ENCODE data around the gene TFF1. TPM values are rescaled to one million over a fixed set of nuclear protein-coding genes. Genes with fewer than 3 reads are reported as not detected.

The TFF1 gene
- total RNA-seq, 3 donors from 2014 or later (not counting 1 experiment from before 2014, with no cell fraction given), result not detected

GRCh38 chr21:42348762-42349161 lies 17.6 kb downstream of the TFF1 start:
- ATAC-seq, result no peak
- TF ChIP-seq CTCF (IDR thresholded peaks at IDR 0.05), result no peak
- Mint-ChIP-seq H3K4me1 (no peaks in the 10 kb centered on the region), H3K27ac (no peak overlapping the region), H3K27me3 (ENCODE audit: low read depth in 2 of 2) (peaks cover 14 to 19% of the 10 kb centered on the region in 2 donors), H3K9me3 (peaks cover 0 to 4% of the 10 kb centered on the region in 2 donors), H3K4me3 (no peak overlapping the region), H3K36me3 (no peaks in the 10 kb centered on the region)
- H3K4me3 ChIP-seq (ENCODE audit: low read length), result no peak overlapping the region
- H3K27ac ChIP-seq (ENCODE audit: low read length), result no peak overlapping the region
- H3K36me3 ChIP-seq (ENCODE audit: control insufficient read depth, insufficient read depth, low read length), result no peaks in the 10 kb centered on the region
- H3K4me1 ChIP-seq (ENCODE audit: control insufficient read depth, insufficient read depth, low read length), result no peaks in the 10 kb centered on the region
- no peaks in the 10 kb centered on the region for H3K27me3 ChIP-seq (ENCODE audit: control insufficient read depth, insufficient read depth, low read length)
- 92% methylated on average over 2 of the region's 2 CpGs for WGBS (ENCODE audit: insufficient coverage)
- intact Hi-C loops (cut with micrococcal nuclease), result no loop called here
- DNase-seq, result no peak
- no peaks in the 10 kb centered on the region for H3K9me3 ChIP-seq (ENCODE audit: control insufficient read depth, insufficient read depth, low read length)

- Histone ChIP-seq H3K4me1 (ENCODE audit: control insufficient read depth, insufficient read depth, low read length) (no peaks in the 10 kb centered on the region), H3K27me3 (ENCODE audit: control insufficient read depth, insufficient read depth, low read length) (no peaks in the 10 kb centered on the region), H3K27ac (ENCODE audit: low read length) (no peak overlapping the region), H3K9me3 (ENCODE audit: control insufficient read depth, insufficient read depth, low read length) (no peaks in the 10 kb centered on the region), H3K4me3 (ENCODE audit: low read length) (no peak overlapping the region), H3K36me3 (ENCODE audit: control insufficient read depth, insufficient read depth, low read length) (no peaks in the 10 kb centered on the region)
- Mint-ChIP-seq H3K9me3 (no peaks in the 10 kb centered on the region), H3K4me3 (no peak overlapping the region), H3K27me3 (ENCODE audit: low read depth in 2 of 2) (peaks cover 4 to 12% of the 10 kb centered on the region in 2 donors), H3K36me3 (no peaks in the 10 kb centered on the region), H3K27ac (no peak overlapping the region), H3K4me1 (no peaks in the 10 kb centered on the region)
- DNase-seq (no peak), ATAC-seq (no peak)
- intact Hi-C loops (cut with micrococcal nuclease), result no loop called here
- WGBS (ENCODE audit: insufficient coverage), result 88% methylated on average over 30 of the region's 30 CpGs
- no peak for TF ChIP-seq CTCF (IDR thresholded peaks at IDR 0.05)
Observed at GRCh38 chr21:42347601-42348327, 18.6 kb downstream of the TFF1 start.

GRCh38 chr21:42346866-42347600 lies 19.3 kb downstream of the TFF1 start:
- DNase-seq, result no peak
- H3K36me3 Mint-ChIP-seq, result no peaks in the 10 kb centered on the region
- no peak overlapping the region for H3K27ac Mint-ChIP-seq

More at GRCh38 chr21:42346866-42347600, 19.3 kb downstream of the TFF1 start:
- no peaks in the 10 kb centered on the region for H3K4me1 Mint-ChIP-seq
- intact Hi-C loops (cut with micrococcal nuclease), result no loop called here
- Histone ChIP-seq H3K27ac (ENCODE audit: low read length) (no peak overlapping the region), H3K36me3 (ENCODE audit: control insufficient read depth, insufficient read depth, low read length) (no peaks in the 10 kb centered on the region), H3K4me3 (ENCODE audit: low read length) (no peak overlapping the region), H3K9me3 (ENCODE audit: control insufficient read depth, insufficient read depth, low read length) (no peaks in the 10 kb centered on the region), H3K27me3 (ENCODE audit: control insufficient read depth, insufficient read depth, low read length) (no peaks in the 10 kb centered on the region), H3K4me1 (ENCODE audit: control insufficient read depth, insufficient read depth, low read length) (no peaks in the 10 kb centered on the region)
- no peaks in the 10 kb centered on the region for H3K9me3 Mint-ChIP-seq
- no peak for TF ChIP-seq CTCF (IDR thresholded peaks at IDR 0.05)
- no peak overlapping the region for H3K4me3 Mint-ChIP-seq
- 92% methylated on average over 30 of the region's 30 CpGs for WGBS (ENCODE audit: insufficient coverage)
- peaks cover 0 to 6% of the 10 kb centered on the region in 2 donors for H3K27me3 Mint-ChIP-seq (ENCODE audit: low read depth in 2 of 2)
- no peak for ATAC-seq
